HEK293T (cell line): Measurements from ENCODE around the gene BPGM.

Source experiments
- CTCF ChIA-PET: fragments of 350-600 bp; formaldehyde crosslinking; extraction: SDS; loops from one replicate; lab custom pipeline; 2021; ENCODE audit warnings: antibody characterized with exemption, inconsistent platforms; lab: Yijun Ruan, JAX
- POLR2A ChIA-PET: fragments of 350-600 bp; formaldehyde crosslinking; extraction: SDS; loops from one replicate; lab custom pipeline; 2020; ENCODE audit warnings: antibody characterized with exemption, inconsistent platforms; lab: Yijun Ruan, JAX
- DNase-seq: peaks from one replicate; pipeline ENCODE4 v3.0.0; 2012; ENCODE audit warnings: mixed read lengths; ENCODE audit errors: extremely low spot score
- ARNT ChIP-seq: fragments of 450-650 bp; IDR thresholded peaks from 2 replicates; pipeline ENCODE4 v1.6.1; 2017; ENCODE audit warnings: mild to moderate bottlenecking
- BHLHE40 ChIP-seq: fragments of 450-650 bp; IDR thresholded peaks from 2 replicates; pipeline ENCODE4 v1.6.1; 2016; ENCODE audit warnings: mild to moderate bottlenecking, moderate library complexity, borderline replicate concordance
- CTBP1 ChIP-seq: fragments of 450-650 bp; IDR thresholded peaks from 2 replicates; pipeline ENCODE4 v1.6.1; 2016; ENCODE audit warnings: borderline replicate concordance
- ELF4 ChIP-seq: fragments of 450-650 bp; IDR thresholded peaks from 2 replicates; pipeline ENCODE4 v1.6.1; 2017; ENCODE audit warnings: antibody characterized with exemption
- FOXA1 ChIP-seq: fragments of 450-650 bp; IDR thresholded peaks from 2 replicates; pipeline ENCODE4 v1.6.1; 2016; ENCODE audit warnings: mild to moderate bottlenecking
- FOXK2 ChIP-seq: fragments of 450-650 bp; IDR thresholded peaks from 2 replicates; pipeline ENCODE4 v1.6.1; 2016; ENCODE audit warnings: mild to moderate bottlenecking
- FOXM1 ChIP-seq: fragments of 450-650 bp; IDR thresholded peaks from 2 replicates; pipeline ENCODE4 v1.6.1; 2017; ENCODE audit warnings: mild to moderate bottlenecking, borderline replicate concordance
- HDGF ChIP-seq: fragments of 450-650 bp; IDR thresholded peaks from 2 replicates; pipeline ENCODE4 v1.6.1; 2017; ENCODE audit warnings: antibody characterized with exemption, borderline replicate concordance
- L3MBTL2 ChIP-seq: fragments of 450-650 bp; conservative IDR thresholded peaks from 2 replicates; pipeline ENCODE4 v1.6.1; 2016; ENCODE audit warnings: mild to moderate bottlenecking
- LEF1 ChIP-seq: fragments of 450-650 bp; IDR thresholded peaks from 2 replicates; pipeline ENCODE4 v1.6.1; 2017; ENCODE audit warnings: mild to moderate bottlenecking, borderline replicate concordance
- NFRKB ChIP-seq: fragments of 450-650 bp; IDR thresholded peaks from 2 replicates; pipeline ENCODE4 v1.6.1; 2016; ENCODE audit warnings: mild to moderate bottlenecking, moderate library complexity
- PKNOX1 ChIP-seq: fragments of 450-650 bp; IDR thresholded peaks from 2 replicates; pipeline ENCODE4 v1.6.1; 2016
- SP1 ChIP-seq: fragments of 450-650 bp; IDR thresholded peaks from 2 replicates; pipeline ENCODE4 v1.6.1; 2017
- SUZ12 ChIP-seq: fragments of 450-650 bp; IDR thresholded peaks from 2 replicates; pipeline ENCODE4 v1.6.1; 2016; ENCODE audit warnings: mild to moderate bottlenecking
- TARDBP ChIP-seq: fragments of 450-650 bp; IDR thresholded peaks from 2 replicates; pipeline ENCODE4 v1.6.1; 2016
- ZNF384 ChIP-seq: fragments of 450-650 bp; IDR thresholded peaks from 2 replicates; pipeline ENCODE4 v1.6.1; 2016

The BPGM gene

DNA sequence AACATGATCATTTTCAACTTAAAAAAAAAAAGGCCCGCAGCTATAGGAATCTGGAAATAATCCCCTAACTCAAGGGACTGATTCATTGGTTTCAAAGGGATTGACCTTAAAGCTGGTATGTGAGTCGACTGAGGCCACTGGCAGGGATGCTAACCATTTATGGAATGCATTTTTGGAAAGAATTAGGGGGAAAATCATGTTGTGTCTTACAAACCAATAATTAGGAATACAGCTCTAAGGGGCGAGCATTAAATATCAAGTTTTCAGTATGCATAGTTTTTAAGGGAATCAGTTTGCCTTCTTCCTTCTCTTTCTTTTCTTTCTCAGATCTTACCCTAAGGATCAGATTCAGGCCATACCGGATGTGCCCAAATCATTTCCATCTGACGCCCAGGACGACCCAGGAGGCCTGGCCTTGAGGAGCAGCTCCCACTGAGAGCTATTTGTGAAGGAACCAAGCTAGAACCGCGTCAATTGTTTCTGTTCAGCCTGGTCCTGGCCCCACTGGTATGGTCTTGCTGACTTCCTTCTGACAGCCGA is 48.7 kb downstream of the BPGM start:
- TF ChIP-seq ARNT (no peak), FOXM1 (no peak)
- CTCF ChIA-PET: interaction anchor here (0.8 to 1.4 kb wide), 5 partner anchors 16 to 88 kb away, joined by 3 to 7 read pairs (median 3); no protein-coding TSS in a partner anchor
- no peak for DNase-seq
- POLR2A ChIA-PET: no interaction called here

GRCh38 chr7:134696261-134696660 is 49.6 kb downstream of the BPGM start:
- ChIA-PET POLR2A (no interaction called here), CTCF (no interaction called here)
- TF ChIP-seq ELF4: no peak
- TF ChIP-seq FOXK2: no peak
- TF ChIP-seq SP1: no peak
- no peak for TF ChIP-seq PKNOX1
- DNase-seq: no peak

DNA sequence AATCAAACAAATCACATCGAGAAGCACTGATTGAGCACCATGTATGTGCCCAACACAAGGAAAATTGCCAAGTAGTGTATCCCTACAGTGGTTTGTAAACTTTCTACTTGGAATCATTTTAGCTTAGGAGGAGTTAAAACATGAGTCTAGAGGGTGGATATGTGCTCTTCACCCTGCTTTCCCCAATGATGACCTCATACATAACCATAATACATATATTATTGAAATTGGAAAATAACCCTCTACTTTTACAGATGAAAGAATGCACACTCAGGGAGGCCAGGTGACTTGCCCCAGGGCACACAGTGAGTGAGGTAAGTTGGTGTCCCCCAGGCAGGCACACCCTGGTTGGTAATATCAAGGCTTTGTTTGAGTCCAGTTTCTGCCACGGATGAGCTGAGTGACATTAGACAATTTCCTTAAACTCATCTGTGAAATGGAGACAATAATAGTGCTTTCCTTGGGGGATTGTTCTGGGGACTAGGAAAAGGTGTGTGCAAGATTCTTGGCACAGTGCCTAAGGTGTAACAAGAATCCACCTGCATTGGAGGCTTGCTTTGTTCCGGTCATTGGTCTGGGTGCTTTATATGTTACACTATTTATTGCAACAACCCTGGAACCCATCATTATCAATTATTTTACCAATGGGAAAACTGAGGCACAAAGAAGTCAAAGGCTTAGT is 50.7 kb downstream of the BPGM start:
- ChIA-PET POLR2A (no interaction called here), CTCF (interaction anchor here (0.9 kb wide), 1 partner anchor 11 kb away, joined by 3 read pairs; no protein-coding TSS in a partner anchor)
- DNase-seq: no peak
- TF ChIP-seq SUZ12 (no peak), BHLHE40 (no peak), LEF1 (no peak), ELF4 (no peak), HDGF (no peak), PKNOX1 (no peak), ARNT (no peak), SP1 (no peak), CTBP1 (no peak), FOXM1 (no peak), FOXA1 (no peak), L3MBTL2 (no peak), TARDBP (no peak), NFRKB (no peak), FOXK2 (no peak)

DNA sequence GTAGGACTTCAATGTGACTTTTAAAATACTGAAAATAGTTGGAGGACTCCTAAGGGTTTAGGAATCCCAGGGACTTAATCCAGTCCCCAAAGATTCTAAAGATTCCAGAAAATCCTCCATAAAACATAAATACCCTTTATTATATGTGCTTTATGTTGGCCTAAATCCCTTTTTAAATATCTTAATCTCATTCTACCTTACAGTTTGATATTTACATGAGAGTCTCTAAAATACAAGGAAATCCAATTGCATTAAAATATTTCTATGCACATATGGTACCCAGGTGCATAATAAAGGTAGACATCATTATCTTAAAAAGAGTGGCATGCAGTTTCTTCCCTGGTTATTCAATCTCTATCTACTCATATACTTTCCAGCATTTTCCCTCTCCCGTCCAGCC is 51.8 kb downstream of the BPGM start:
- CTCF ChIA-PET: interaction anchor here (2.7 kb wide), 1 partner anchor 26 kb away, joined by 9 read pairs; no protein-coding TSS in a partner anchor
- TF ChIP-seq LEF1 (no peak), SP1 (no peak), FOXA1 (no peak), BHLHE40 (no peak), ZNF384 (no peak), PKNOX1 (no peak), FOXM1 (no peak)
- DNase-seq: no peak
- POLR2A ChIA-PET: interaction anchor here (0.5 kb wide), 1 partner anchor 69 kb away, joined by 3 read pairs; no protein-coding TSS in a partner anchor

- ChIA-PET POLR2A (interaction anchor here (0.7 to 0.9 kb wide), 2 partner anchors 52 to 287 kb away, joined by 3 read pairs; partner anchors contain the start of gene AGBL3), CTCF (interaction anchor here (1.2 to 2.7 kb wide), 2 partner anchors 25 to 66 kb away, joined by 3 to 9 read pairs; no protein-coding TSS in a partner anchor)
- TF ChIP-seq CTBP1: no peak
- TF ChIP-seq BHLHE40: no peak
- no peak for TF ChIP-seq PKNOX1
- no peak for TF ChIP-seq FOXA1
- TF ChIP-seq LEF1: no peak
- TF ChIP-seq ELF4: no peak
- TF ChIP-seq FOXM1: no peak
- TF ChIP-seq TARDBP: no peak
- no peak for TF ChIP-seq FOXK2
- no peak for TF ChIP-seq SUZ12
- TF ChIP-seq NFRKB: no peak
- TF ChIP-seq ARNT: no peak
- TF ChIP-seq ZNF384: no peak
- DNase-seq: no peak
These were observed 52.6 kb downstream of the BPGM start for GRCh38 chr7:134699021-134699818.
